ENCODE data around the gene GGCT.

GRCh38 chr7:30553141-30553540 lies 48.5 kb upstream of the GGCT start:
- TF ChIP-seq, protein P1, sequence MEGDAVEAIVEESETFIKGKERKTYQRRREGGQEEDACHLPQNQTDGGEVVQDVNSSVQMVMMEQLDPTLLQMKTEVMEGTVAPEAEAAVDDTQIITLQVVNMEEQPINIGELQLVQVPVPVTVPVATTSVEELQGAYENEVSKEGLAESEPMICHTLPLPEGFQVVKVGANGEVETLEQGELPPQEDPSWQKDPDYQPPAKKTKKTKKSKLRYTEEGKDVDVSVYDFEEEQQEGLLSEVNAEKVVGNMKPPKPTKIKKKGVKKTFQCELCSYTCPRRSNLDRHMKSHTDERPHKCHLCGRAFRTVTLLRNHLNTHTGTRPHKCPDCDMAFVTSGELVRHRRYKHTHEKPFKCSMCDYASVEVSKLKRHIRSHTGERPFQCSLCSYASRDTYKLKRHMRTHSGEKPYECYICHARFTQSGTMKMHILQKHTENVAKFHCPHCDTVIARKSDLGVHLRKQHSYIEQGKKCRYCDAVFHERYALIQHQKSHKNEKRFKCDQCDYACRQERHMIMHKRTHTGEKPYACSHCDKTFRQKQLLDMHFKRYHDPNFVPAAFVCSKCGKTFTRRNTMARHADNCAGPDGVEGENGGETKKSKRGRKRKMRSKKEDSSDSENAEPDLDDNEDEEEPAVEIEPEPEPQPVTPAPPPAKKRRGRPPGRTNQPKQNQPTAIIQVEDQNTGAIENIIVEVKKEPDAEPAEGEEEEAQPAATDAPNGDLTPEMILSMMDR (IDR thresholded peaks at IDR 0.05 in 4 of 5, conservative IDR thresholded peaks at IDR 0.05 in 1 of 5): no peak
- no peak for TF ChIP-seq POLR2A (IDR thresholded peaks at IDR 0.05)

Data from gastrocnemius medialis (tissue), 4 donors.